Immature natural killer cell (primary cell): Measurements from ENCODE around the gene RING1. TPM values are rescaled to one million over a fixed set of nuclear protein-coding genes. Genes with fewer than 3 reads are reported as not detected.
A peak's percentile ranks its signal among the peaks of the same experiment; 100 is the strongest.
"Not testable (repeated sequence)": the region's sequence is repeated elsewhere in the genome, so short reads cannot be mapped to it uniquely, and the experiment has no call there.

Experiments
- DNase-seq, 3 donors: peaks; one replicate each; pipeline ENCODE4 v3.0.0; 2022; ENCODE audit warnings: mixed read lengths in 1 of 3
- H3K27ac Mint-ChIP-seq, 6 donors: one replicate each; pipeline ENCODE4 v1.8.0; 2020; ENCODE audit warnings: mixed read lengths in 6 of 6, mild to moderate bottlenecking in 5 of 6, inconsistent platforms in 4 of 6, moderate library complexity in 3 of 6
- H3K27me3 Mint-ChIP-seq, 3 donors: one replicate each; pipeline ENCODE4 v1.8.0; 2020 to 2021; ENCODE audit warnings: low read depth in 3 of 3, mild to moderate bottlenecking in 3 of 3, mixed read lengths in 3 of 3, moderate library complexity in 3 of 3, inconsistent platforms in 1 of 3
- H3K36me3 Mint-ChIP-seq, 3 donors: one replicate each; pipeline ENCODE4 v1.8.0; 2020; ENCODE audit warnings: mixed read lengths in 3 of 3, inconsistent platforms in 2 of 3, mild to moderate bottlenecking in 2 of 3
- H3K4me1 Mint-ChIP-seq, 2 donors: one replicate each; pipeline ENCODE4 v1.8.0; 2020; ENCODE audit warnings: inconsistent platforms in 2 of 2, mild to moderate bottlenecking in 2 of 2, mixed read lengths in 2 of 2, moderate library complexity in 1 of 2
- H3K4me3 Mint-ChIP-seq, 5 donors: one replicate each; pipeline ENCODE4 v1.8.0; 2020; ENCODE audit warnings: mild to moderate bottlenecking in 5 of 5, mixed read lengths in 5 of 5, inconsistent platforms in 3 of 5, moderate library complexity in 3 of 5
- H3K9me3 Mint-ChIP-seq, 6 donors: one replicate each; pipeline ENCODE4 v1.8.0; 2020; ENCODE audit warnings: mild to moderate bottlenecking in 6 of 6, mixed read lengths in 6 of 6, inconsistent platforms in 4 of 6, moderate library complexity in 3 of 6
- polyA plus RNA-seq, 3 donors: library from polyadenylated mRNA; unstranded; fragments of 300-500 nt; fragmentation: Illumina TruSeq; gene quantifications; one replicate each; pipeline ENCODE4 v1.2.3, GENCODE V29; 2021

Gene RING1
- polyA plus RNA-seq, 3 donors from 2014 or later: 5.5 to 9.5 (median 9.2) TPM

GRCh38 chr6:33211666-33212422, 3.5 kb downstream of the RING1 start:
- H3K4me1 Mint-ChIP-seq: peaks cover 29 to 33% of the 10 kb centered on the region in 2 donors
- DNase-seq: no peak
- no peaks in the 10 kb centered on the region for H3K9me3 Mint-ChIP-seq
- peak overlapping the region in 1 of 6 donors; percentile 64 for H3K27ac Mint-ChIP-seq
- H3K4me3 Mint-ChIP-seq: no peak overlapping the region
- H3K36me3 Mint-ChIP-seq: peaks cover 4 to 24% (median 12%) of the 10 kb centered on the region in 3 donors
- peaks cover 17 to 30% (median 21%) of the 10 kb centered on the region in 3 donors for H3K27me3 Mint-ChIP-seq

DNA sequence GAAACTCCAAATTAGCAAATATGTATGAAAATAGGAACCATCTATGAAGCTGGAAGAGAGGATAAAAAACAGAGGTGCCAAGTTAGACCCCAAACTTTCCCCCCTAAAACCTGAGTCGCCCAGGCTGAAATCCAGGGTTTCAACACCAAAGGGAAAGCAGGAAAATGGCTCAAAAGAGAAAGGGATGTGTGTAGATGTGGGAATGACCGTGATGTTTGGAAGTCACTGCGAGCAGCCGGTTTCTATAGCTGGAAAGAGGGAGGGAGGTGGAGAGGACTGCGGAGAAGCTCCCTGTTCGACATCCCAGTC, 4.5 kb downstream of the RING1 start:
- peak overlapping the region in 3 of 5 donors; percentile 21 to 50 (median 28) for H3K4me3 Mint-ChIP-seq
- H3K9me3 Mint-ChIP-seq: no peaks in the 10 kb centered on the region
- no peak for DNase-seq
- peaks cover 4 to 24% (median 12%) of the 10 kb centered on the region in 3 donors for H3K36me3 Mint-ChIP-seq
- H3K27me3 Mint-ChIP-seq: peaks cover 14 to 29% (median 20%) of the 10 kb centered on the region in 3 donors
- peaks cover 29 to 33% of the 10 kb centered on the region in 2 donors for H3K4me1 Mint-ChIP-seq
- H3K27ac Mint-ChIP-seq: peak overlapping the region in 3 of 6 donors; percentile 62 to 78 (median 64)

- peaks cover 15 to 27% (median 19%) of the 10 kb centered on the region in 3 donors for H3K27me3 Mint-ChIP-seq
- no peak for DNase-seq
- H3K4me3 Mint-ChIP-seq: peak overlapping the region in 2 of 5 donors; percentile 28 to 46
- H3K27ac Mint-ChIP-seq: peak overlapping the region in 1 of 6 donors; percentile 58
- H3K4me1 Mint-ChIP-seq: peaks cover 29 to 33% of the 10 kb centered on the region in 2 donors
- no peaks in the 10 kb centered on the region for H3K9me3 Mint-ChIP-seq
- peaks cover 4 to 24% (median 12%) of the 10 kb centered on the region in 3 donors for H3K36me3 Mint-ChIP-seq
These were observed 5.1 kb downstream of the RING1 start for GRCh38 chr6:33213166-33213988.

- DNase-seq: no peak
- H3K4me3 Mint-ChIP-seq: no peak overlapping the region
- peaks cover 14 to 25% (median 15%) of the 10 kb centered on the region in 3 donors for H3K27me3 Mint-ChIP-seq
- H3K36me3 Mint-ChIP-seq: peaks cover 4 to 24% (median 12%) of the 10 kb centered on the region in 3 donors
- H3K9me3 Mint-ChIP-seq: no peaks in the 10 kb centered on the region
- H3K27ac Mint-ChIP-seq: no peak overlapping the region
- H3K4me1 Mint-ChIP-seq: peaks cover 26 to 28% of the 10 kb centered on the region in 2 donors
These were observed 5.7 kb downstream of the RING1 start for GRCh38 chr6:33213989-33214335.

DNA sequence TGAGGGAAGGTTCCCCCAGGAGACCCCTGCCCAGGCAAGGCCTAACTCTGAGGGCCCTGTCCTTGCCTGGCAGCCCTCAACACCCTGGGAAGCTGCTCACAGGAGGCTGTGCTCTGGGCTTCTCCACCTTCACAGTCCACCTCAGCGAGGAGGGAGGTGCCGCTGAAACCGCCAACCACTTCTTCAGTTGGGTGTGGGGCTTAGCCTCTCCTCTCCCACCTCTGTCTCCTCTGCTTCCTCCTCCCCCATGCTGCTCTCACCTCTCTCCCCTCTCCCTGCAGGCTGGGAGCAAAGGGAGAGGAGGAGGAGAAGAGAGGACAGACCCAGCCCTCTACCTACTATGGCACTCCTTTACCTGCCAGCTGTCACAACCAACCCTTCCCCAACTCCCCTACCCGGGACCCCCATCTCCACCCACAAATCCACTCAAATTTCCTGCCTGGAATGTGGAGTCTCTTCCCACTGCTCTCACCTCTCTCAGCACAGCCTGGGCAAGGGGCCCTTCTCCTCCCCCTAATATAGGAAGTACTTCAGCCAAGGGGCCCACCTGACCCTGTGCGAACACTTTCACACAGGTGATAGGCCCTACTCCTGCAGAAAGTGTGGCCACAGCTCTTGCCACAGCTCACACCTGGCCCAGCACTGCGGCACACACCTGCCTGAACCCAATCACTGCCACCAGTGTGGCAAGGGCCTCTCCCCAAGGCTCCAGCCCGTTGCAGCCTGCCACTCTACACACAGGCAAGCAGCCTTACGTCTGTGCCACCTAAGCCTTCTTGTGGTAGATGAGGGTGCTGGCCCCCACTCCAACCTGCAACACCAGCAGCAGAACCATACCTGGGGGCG, 7.2 kb downstream of the RING1 start:
- Mint-ChIP-seq H3K4me1 (peaks cover 15 to 19% of the 10 kb centered on the region in 2 donors), H3K4me3 (no peak overlapping the region), H3K36me3 (peaks cover 4 to 15% (median 10%) of the 10 kb centered on the region in 3 donors), H3K27me3 (peaks cover 10 to 20% (median 15%) of the 10 kb centered on the region in 3 donors), H3K27ac (no peak overlapping the region), H3K9me3 (no peaks in the 10 kb centered on the region)
- DNase-seq: no peak

DNA sequence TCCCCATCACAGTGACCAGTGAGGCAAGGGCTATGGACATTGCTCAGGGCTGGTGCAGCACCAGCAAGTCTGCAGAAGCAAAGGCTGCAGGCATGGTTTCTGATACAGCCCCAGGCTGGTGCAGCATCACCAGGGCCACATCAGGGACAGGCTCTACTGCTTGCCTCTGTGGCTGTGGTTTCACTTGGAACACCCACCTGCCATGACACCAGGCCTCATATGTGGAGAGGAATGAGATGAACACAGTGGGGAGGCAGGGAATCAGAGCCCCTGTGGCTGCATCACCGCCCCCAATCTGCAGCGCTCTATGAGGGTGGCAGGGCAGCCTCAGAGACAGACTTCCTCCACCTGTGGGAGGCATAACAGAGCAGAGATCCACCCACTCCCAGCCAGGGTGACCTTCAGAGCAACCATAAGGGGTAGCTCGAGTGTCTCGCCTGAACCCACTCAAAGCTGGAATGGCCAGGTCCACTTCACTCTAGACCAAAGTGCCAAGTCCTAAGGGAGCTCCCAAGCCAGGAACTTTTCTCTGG, 7.9 kb downstream of the RING1 start:
- no peak for DNase-seq
- Mint-ChIP-seq H3K4me3 (no peak overlapping the region), H3K4me1 (peaks cover 15 to 19% of the 10 kb centered on the region in 2 donors), H3K9me3 (no peaks in the 10 kb centered on the region), H3K27ac (no peak overlapping the region), H3K27me3 (peaks cover 10 to 21% (median 15%) of the 10 kb centered on the region in 3 donors), H3K36me3 (peaks cover 4 to 12% (median 8%) of the 10 kb centered on the region in 3 donors)

- Mint-ChIP-seq H3K4me3 (no peak overlapping the region), H3K27me3 (peaks cover 12 to 21% (median 16%) of the 10 kb centered on the region in 3 donors), H3K27ac (no peak overlapping the region), H3K36me3 (peaks cover 0 to 8% (median 5%) of the 10 kb centered on the region in 3 donors), H3K4me1 (peaks cover 15% of the 10 kb centered on the region in 2 donors), H3K9me3 (no peaks in the 10 kb centered on the region)
- DNase-seq: no peak
These were observed 8.9 kb downstream of the RING1 start for GRCh38 chr6:33217246-33217645.

- no peaks in the 10 kb centered on the region for H3K9me3 Mint-ChIP-seq
- no peak overlapping the region for H3K27ac Mint-ChIP-seq
- peaks cover 7 to 20% (median 12%) of the 10 kb centered on the region in 3 donors for H3K27me3 Mint-ChIP-seq
- DNase-seq: no peak
- H3K36me3 Mint-ChIP-seq: peaks cover 0 to 3% (median under 1%) of the 10 kb centered on the region in 3 donors
- H3K4me1 Mint-ChIP-seq: peaks cover 11 to 12% of the 10 kb centered on the region in 2 donors
- no peak overlapping the region for H3K4me3 Mint-ChIP-seq
These were observed 9.4 kb downstream of the RING1 start for GRCh38 chr6:33217681-33218080.

DNA sequence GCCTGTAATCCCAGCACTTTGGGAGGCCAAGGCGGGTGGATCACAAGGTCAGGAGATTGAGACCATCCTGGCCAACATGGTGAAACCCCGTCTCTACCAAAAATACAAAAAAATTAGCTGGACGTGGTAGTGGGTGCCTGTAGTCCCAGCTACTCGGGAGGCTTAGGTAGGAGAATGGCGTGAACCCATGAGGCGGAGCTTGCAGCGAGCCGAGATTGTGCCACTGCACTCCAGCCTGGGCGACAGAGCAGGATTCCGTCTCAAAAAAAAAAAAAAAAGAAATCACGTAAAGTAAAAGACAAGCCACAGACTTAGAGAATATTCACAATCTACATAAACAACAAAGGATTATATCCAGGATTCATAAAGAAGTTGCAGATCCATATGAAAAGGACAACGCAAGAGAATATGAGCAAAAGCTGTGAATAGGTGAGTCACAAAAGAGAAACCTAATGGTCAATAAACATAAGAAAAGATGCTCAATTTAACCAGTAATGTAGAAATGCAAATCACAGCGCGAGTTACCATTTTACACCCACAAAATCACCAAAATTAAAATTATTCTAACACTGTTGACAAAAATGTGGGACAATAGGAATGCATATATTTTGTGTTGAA, 18.3 kb downstream of the RING1 start:
- H3K9me3 Mint-ChIP-seq, DNase-seq, H3K4me3 Mint-ChIP-seq, H3K27ac Mint-ChIP-seq, H3K4me1 Mint-ChIP-seq, H3K36me3 Mint-ChIP-seq: not testable (repeated sequence)
- H3K27me3 Mint-ChIP-seq: peaks cover 3 to 20% (median 7%) of the 10 kb centered on the region in 3 donors

GRCh38 chr6:33235221-33235634, 26.9 kb downstream of the RING1 start:
- H3K27me3 Mint-ChIP-seq: peaks cover 5 to 16% (median 15%) of the 10 kb centered on the region in 3 donors
- no peaks in the 10 kb centered on the region for H3K4me1 Mint-ChIP-seq
- DNase-seq: no peak
- no peak overlapping the region for H3K27ac Mint-ChIP-seq
- H3K9me3 Mint-ChIP-seq: no peaks in the 10 kb centered on the region
- H3K4me3 Mint-ChIP-seq: no peak overlapping the region
- H3K36me3 Mint-ChIP-seq: no peaks in the 10 kb centered on the region

GRCh38 chr6:33236328-33236727, 28.0 kb downstream of the RING1 start:
- H3K36me3 Mint-ChIP-seq: peaks cover 0 to 3% (median 0%) of the 10 kb centered on the region in 3 donors
- no peak for DNase-seq
- peaks cover 5 to 16% (median 14%) of the 10 kb centered on the region in 3 donors for H3K27me3 Mint-ChIP-seq
- no peak overlapping the region for H3K27ac Mint-ChIP-seq
- no peaks in the 10 kb centered on the region for H3K4me1 Mint-ChIP-seq
- H3K9me3 Mint-ChIP-seq: no peaks in the 10 kb centered on the region
- H3K4me3 Mint-ChIP-seq: no peak overlapping the region

GRCh38 chr6:33236852-33237251, 28.6 kb downstream of the RING1 start:
- no peak for DNase-seq
- Mint-ChIP-seq H3K27ac (no peak overlapping the region), H3K4me3 (no peak overlapping the region), H3K9me3 (no peaks in the 10 kb centered on the region), H3K4me1 (no peaks in the 10 kb centered on the region), H3K27me3 (peaks cover 6 to 18% (median 14%) of the 10 kb centered on the region in 3 donors), H3K36me3 (peaks cover 0 to 4% (median 0%) of the 10 kb centered on the region in 3 donors)

- Mint-ChIP-seq H3K27me3 (peaks cover 7 to 22% (median 13%) of the 10 kb centered on the region in 3 donors), H3K4me1 (no peaks in the 10 kb centered on the region), H3K9me3 (no peaks in the 10 kb centered on the region), H3K36me3 (peaks cover 0 to 6% (median 0%) of the 10 kb centered on the region in 3 donors), H3K27ac (no peak overlapping the region), H3K4me3 (no peak overlapping the region)
- DNase-seq: no peak
These were observed 29.4 kb downstream of the RING1 start for GRCh38 chr6:33237741-33238140.
